Hepatic stellate cell (primary cell): Measurements from ENCODE around the gene EID3.
"Not testable (repeated sequence)": the region's sequence is repeated elsewhere in the genome, so short reads cannot be mapped to it uniquely, and the experiment has no call there.

ENCODE experiments used
- DNase-seq: peaks from one replicate; pipeline ENCODE4 v3.0.0; 2011; ENCODE audit warnings: low spot score

The EID3 gene

DNA sequence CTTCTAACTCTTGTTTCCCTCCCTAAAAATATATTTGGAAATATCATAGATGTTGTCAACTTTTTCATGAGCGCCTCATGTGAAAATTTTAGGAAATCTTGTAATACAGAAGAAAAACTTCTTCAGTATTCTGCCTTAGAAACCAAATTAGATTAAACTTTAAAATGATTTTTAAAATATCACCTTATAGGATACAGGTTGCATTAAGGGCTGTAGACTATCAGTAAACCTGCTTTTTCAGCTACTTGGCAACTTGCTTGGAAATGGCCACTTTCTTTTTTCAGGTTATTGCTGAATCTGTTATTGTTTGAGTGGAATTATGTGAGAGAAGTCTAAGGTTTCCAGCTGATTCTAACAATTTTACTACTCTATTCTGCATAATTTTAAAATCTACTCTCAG, 9.1 kb downstream of the EID3 start:
- DNase-seq = no peak

DNA sequence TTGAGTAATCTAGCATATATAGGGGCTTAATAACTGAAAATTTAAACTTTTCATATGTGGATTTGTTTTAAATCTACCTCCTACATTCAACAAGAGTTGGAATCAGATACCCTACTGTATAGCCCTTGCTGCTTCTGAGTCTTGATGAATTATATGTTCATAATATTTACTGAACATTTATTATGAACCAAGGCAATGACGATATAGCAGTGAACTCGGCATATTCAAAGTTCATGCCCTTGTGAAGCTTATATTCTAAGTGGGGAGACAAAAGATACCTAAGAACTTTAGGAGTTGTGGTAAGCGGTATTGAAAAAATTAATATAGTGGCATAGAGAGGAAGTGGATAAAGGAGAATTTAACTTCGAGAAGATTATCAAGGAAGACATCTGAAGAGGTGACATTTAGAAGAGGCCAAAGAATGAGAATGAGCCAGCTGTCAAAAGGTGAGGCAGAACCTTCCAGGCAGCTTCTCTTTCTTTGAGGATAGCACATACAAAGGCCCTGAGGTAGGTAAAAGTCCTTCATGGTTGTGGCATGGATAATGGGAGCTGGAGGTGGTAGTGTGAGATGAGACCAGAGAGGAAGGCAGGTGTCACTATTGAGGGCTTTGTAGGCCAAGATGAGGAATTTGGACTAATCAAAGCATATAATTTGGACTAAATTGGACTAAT, 10.2 kb downstream of the EID3 start:
- DNase-seq = no peak

DNA sequence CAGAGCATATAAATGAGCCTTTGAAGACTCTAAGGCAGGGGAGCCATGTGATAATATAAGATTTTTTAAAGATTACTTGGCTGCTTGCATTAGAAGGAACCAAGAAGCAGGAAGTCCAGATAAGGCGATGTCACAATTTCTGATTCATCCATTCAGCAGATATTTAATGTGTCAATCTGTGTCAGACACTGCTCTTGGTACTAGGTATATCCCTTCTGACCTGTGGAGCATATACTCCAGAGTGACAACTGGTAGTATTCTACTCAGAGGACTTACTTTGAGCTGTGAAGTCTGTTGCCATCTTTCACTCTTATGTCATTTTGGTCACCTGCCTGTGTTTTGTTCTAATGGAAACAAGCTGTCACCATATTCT, 10.7 kb downstream of the EID3 start:
- no peak for DNase-seq

DNA sequence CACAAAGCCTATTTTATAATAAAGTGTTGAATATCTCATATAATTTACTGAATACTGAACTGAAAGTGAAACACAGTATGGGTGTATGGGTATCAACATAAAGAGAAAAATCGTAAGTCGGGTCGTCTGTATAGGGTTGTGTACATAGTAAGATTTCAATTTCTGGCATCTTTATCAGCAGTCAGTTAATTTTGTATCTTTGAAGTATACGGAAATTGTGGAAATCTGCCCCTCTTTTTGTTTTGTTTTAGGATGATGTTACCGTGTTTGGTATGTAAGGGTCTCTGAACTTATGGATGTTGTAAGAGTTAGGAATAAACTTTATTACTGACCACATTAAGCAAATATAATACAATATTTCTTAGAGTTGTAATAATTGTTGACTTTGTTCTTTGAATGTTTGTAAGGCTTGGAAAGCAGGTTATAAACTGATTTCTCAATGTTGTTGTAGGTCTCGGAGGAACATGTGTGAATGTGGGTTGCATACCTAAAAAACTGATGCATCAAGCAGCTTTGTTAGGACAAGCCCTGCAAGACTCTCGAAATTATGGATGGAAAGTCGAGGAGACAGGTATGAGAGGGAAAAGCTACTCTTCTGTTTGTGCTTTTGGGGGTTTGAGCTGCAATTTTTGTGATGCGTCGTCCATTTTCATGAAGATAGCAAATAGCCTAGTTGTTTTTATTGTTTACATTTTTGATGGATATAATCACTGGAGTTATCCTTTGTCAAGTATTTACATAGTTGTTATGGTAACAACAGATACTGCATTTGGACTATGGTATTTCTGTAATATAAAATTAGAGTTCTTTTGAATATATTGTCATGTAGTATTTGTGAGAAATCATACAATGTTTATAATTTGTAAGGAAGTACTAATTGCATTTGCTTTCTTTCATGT, 12.0 kb downstream of the EID3 start:
- no peak for DNase-seq

DNA sequence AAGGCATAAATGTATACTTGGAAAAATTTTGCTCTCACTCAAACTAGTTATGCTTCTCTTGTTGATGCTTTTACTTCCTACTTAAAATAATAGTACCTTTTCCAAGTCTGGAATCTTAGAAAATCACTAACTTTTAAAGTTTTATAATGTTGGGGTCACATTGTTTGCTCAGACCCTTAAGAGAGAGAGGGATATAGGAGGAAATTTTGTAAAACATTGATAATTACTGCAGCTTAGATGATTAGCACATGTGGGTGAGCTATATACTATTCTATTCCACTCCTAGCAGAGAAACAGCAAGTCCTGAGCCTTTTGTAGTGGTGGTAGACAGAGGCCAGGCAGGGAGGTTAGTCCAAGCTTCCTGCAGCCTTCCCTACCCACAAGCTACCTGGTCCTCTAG, 13.4 kb downstream of the EID3 start:
- DNase-seq = no peak

DNA sequence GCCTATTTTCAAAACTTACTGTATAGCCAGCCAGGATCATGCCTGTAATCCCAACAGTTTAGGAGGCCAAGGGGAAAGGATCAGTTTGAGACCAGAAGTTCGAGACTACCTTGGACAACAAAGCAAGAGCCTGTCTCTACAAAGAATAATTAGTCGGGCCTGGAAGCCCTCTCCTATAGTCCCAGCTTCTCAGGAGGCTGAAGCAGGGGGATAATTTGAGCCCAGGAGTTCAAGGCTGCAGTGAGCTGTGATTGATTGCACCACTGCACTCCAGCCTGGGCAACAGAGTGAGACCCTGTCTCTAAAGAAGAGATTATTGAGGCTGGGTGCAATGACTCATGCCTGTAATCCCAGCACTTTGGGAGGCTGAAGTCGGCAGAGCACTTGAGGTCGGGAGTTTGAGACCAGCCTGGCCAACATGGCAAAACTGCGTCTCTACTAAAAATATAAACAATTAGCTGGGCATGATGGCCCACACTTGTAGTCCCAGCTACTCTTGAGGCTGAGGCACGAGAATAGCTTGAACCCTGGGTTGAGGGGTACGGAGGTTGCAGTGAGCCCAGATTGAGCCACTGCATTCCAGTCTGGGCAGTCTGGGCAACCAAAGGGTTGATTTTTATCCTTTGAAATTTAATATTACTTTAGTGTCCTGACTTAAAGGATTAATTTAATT, 14.1 kb downstream of the EID3 start:
- DNase-seq = no peak

DNA sequence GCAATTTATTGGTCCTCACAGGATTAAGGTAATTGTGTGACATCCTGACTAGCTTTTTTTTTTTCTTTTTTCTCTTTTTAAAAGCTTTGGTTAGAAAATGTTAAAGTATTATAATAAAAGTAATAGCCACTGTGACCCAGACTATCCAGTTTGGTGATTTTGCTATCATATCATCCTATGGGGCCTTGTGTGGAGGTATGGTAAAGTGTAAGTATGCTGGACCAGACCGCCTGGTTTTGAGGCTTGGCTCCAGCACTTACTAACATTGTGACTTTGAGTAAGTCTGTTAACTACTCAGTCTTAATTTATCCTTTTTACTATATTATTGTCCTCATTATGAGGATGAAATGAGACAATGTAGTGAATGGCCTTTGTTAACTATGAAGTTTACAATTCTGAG, 15.5 kb downstream of the EID3 start:
- no peak for DNase-seq

DNA sequence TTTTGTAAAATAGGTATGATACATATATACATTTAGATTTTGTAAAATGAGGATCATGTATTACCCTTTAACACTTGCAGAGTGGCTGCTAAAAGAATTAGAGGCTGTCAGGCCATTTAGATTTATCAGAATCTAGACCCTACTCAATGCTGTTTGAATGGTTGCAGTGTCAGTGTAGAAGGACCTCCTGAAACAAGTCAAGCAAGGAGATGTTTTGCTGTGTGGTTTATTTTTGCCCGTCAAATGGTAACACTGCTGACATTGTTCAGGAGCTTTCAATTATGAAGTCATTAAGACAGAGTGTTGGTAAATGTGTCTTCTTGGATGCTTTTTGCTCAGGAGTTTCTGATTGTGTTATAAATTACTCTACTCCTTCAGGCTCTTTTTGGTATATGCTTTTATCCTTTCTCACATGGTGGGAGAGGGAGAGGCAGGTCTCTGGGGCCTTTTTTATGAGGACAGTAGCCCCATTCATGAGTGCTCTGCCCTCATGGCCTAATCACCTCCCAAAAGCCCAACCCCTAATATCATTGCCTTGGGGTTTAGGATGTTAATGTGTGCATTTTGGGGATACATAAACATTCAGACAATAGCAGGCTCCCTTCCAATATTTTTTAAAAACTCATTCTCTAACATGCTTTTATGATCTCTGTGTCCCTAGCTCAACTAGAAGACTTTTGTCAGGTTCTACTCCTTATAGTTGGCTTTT, 16.5 kb downstream of the EID3 start:
- DNase-seq = no peak

DNA sequence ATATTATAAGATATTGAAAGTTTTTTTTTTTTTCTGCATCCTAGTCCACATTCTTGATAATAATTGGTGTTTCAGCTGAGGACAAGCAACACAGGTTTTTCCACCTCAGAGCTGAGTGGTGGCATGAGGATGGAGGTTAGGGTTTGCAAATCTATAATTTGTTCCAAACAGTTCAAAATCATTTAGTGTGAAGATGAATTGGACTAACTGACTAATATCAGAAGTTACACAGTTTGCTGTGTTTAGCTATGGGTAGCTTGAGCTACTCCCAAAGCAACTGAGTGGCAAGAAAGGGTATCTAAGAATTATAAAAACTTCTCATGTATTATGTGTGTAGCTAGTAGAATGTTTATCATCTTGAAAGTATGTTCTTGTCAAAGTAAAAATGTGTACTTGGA, 17.1 kb downstream of the EID3 start:
- DNase-seq = no peak

DNA sequence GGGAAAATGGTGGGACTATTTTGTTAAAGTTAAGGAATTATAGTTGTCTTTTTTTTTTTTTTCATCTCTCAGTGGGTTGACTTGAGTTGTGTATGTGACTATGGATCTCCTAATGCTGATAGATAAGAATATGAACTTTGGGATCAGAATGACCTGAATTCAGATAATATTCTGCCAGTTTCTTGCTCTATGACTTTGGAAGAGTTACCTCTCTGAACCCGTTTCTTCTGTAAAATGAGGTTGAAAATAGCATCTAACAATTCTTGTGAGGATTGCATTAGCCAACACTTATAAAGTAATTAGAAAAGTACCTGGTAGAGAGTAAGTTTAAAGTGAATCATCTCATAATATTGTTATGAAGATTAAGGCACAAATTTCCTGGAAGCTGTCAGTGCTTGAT, 18.4 kb downstream of the EID3 start:
- DNase-seq = no peak

DNA sequence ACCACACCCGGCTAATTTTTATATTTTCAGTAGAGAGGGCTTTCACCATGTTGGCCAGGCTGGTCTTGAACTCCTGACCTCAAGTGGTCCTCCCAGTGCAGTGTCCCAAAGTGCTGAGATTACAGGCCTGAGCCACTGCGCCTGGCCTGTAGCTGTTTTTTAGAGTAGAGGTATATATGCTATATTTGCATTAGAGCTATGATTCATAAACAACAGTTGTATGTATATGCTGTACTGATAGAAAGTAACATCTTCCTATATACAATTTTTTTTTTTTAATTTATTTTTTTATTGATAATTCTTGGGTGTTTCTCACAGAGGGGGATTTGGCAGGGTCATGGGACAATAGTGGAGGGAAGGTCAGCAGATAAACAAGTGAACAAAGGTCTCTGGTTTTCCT, 19.0 kb downstream of the EID3 start:
- not testable (repeated sequence) for DNase-seq

DNA sequence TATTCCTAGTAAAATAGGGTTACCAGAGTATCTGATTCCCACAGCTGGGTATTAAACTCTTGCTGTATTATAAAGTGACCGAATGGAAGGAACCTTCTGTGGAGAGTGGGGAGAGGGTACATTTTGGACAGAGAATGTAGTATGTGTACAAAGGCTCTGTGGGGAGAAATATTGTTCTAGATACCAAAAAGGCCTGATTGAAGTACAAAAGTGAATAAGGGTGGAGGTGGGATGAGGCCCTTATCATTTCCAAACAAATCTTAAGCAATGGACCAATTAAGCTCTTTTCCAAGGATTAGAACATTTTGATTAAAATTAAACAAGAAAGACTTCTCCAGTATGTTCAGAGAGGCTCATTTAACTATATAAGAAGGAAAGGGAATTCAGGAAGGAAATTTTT, 20.4 kb downstream of the EID3 start:
- DNase-seq = no peak

DNA sequence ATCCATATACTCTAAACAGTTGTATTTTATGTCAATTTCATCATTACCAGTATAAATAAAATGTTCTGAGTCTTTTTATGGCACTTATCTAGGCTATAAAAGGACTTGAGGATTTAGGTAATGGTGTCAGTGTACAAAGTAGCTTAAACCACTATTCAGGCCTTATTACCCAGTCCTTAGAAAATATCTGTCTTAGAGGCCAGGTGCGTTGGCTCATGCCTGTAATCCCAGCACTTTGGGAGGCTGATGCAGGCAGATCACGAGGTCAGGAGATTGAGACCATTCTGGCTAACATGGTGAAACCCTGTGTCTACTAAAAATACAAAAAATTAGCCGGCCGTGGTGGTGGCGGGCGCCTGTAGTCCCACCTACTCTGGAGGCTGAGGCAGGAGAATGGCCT, 24.7 kb downstream of the EID3 start:
- not testable (repeated sequence) for DNase-seq

DNA sequence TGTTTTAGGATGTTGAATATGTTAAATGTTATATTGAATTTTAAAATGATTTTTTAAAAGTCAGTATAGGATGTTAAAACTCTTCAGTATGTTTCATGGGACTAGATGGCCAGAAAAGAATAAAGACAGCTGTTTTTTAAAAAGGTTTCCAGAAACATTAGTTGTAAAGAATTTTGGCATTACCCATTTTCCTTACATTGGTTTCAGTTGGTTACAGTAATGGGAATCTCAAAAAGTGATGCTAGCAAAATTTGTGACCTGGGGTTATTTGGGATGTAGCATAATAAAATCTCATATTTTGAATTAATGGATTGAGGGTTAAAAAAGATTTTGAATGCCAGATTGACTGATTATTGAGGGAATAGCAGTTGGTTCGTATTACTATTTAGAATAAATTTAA, 25.3 kb downstream of the EID3 start:
- DNase-seq = no peak

DNA sequence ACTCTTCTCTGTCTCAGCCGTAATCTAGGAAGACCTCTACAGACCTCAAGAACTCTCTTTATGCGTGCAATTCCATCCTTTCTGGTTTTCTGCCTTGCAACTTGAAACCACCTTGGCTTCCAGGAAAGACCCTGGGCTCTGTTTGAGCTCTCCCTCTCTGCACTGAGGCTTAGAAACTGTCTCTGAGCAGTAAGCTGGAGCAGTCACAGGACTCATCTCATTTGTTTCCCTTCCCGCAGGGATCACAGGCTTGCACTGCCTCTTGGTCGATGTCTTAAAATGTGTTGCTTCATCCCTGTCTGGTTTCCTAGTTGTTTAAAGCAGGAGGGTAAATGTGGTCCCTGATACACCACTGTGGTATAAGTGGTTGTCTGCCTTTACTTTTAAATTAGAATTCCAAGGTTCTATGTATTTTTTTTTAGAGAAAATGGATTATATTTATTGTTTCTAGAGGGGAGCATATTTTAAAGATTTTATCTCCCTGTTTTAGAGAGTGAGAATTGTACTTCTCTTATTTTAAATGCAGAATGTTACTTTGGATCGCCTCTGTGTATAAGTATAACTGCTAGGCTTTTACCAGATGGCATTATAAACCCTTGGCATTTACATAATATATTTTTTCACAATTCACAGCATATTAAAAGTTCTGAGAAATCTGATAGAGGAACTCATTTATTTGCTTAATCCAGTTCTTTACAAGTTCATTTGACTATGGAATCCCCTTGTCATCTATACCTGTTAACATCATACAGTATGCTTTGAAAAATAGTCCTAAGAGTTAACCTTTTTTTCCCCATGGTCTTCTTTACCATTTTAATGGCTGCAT, 26.4 kb downstream of the EID3 start:
- no peak for DNase-seq

DNA sequence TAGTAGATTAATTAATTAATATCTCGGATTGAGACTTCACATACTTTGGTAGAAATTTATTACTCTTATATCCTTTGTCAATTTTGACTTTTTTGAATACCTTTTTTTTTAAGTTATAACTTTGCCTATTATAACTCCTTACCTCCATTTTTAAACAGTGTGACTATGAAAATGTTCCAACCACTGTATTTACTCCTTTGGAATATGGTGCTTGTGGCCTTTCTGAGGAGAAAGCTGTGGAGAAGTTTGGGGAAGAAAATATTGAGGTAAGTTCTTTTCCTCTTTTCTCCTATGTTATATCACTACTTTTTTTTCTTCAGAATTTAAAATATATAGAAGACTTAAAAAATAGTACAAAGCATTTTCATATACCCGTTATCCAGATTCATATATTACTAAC, 27.8 kb downstream of the EID3 start:
- DNase-seq = no peak

DNA sequence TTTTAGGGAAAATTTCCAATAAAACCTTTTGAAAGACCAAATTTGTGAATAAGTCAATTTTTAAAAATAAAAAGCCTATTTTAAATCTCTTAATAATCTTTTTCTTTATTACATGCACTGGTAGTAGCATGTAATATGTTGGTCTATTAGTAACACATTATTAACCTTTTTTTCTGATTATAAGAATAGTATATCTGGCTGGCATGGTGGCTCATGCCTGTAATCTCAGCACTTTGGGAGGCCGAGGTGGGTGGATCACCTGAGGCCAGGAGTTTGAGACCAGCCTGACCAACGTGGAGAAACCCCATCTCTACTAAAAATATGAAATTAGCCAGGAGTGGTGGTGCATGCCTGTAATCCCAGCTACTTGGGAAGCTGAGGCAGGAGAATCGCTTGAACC, 28.7 kb downstream of the EID3 start:
- DNase-seq = not testable (repeated sequence)

DNA sequence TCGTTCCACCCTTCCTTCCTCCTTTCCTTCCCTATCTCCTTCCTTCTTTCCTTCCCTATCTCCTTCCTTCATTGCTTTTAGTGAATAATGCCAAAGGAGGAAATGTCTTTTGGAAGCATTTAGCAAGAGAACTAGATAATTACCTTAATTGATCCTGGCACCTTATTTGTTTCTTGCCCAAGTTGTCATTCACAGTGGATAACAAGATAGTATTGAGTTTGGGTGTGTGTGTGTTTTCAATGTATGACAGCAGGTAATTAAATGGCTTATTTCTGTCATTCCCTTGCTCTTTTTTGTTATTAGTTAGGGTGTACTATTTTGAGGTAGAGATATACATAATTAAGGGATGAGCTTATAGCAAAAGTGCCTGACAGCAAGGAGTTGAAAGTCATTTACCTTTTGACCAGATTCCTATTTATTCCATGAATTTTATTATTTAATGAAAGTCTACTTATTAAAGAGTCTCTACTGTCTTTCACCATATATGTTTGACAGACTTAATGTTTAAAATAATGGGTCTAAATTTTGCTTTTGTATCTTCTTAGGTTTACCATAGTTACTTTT, 30.2 kb downstream of the EID3 start:
- no peak for DNase-seq

DNA sequence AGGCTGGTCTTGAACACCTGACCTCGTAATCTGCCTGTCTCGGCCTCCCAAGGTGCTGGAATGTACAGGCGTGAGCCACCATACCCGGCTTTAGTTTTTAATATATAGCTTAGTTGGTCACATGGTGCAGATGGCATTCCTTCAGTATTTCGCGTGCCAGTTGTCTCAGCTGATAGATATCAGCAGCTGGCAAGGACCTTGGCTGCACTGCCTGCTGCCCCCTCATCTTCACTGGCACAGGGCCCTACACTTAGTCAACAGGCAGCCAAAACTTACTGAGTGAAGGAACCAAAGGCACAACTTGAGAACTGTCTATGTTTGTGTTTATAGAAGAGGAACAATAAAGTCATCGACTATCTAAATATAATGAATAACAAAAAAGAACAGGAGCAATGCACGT, 31.0 kb downstream of the EID3 start:
- DNase-seq = no peak

DNA sequence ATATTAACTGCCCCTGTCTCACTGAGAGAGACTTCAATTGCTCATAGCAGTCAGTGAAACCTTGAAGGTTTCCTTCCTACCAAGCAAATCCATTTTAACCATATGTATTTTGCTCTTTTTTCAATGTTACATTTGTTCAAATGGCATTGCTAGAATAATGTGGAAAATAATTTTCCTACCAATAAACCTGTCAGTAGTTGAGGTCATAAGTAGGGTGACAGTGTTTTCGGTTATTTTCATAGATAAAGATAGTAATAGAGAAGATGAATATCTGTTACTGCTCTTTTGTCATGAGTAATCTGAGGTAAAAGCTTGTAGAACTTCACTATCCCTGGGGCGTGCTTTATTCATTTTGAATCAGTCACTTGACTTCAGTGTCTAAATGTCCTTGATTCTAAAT, 32.6 kb downstream of the EID3 start:
- no peak for DNase-seq

DNA sequence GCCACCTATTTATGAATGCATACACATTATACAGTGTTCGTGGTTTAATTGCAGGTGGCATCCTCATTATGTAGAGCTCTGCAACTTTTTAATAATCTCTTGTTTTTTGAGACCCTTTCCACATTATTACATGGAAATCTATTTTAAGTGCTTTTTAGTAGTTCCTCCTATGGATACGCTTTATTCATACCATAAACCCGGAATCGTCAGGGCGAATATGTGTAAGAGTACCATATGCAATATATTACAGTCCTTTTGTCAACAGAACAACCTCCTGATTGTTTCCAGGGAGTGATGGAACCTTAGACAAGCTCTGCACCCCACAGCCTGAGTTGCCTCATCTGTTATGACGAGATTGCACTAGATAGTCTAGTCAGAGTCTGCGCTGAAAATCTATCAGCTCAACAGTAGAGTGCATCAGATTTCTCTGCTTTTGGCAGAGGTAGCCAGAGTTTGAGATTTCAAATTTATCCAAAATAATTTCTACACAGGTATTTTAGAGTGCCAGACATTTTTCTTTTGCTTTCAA, 33.6 kb downstream of the EID3 start:
- DNase-seq = no peak
